ENCODE data around the gene SH2D4B.

Gene SH2D4B

DNA sequence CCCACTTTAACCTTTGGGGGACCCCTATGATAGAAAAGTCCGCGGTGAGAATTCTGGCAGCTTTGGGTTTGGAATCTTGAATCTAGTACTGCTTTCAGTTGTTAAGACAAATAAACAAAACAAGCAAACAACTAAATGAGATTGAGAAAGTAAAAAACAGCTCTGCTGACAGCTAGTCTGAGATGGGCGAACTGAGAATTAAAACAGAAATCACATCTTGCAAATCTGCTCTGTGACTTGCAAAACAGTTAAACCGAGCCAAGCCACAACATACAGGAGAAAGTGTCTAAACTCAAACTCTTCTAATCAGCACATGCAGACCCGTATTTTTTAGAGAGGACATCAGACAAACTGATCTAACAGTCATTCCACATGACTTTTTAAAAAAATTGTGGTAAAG lies 110.4 kb downstream of the SH2D4B start:
- DNase-seq: no peak

DNA sequence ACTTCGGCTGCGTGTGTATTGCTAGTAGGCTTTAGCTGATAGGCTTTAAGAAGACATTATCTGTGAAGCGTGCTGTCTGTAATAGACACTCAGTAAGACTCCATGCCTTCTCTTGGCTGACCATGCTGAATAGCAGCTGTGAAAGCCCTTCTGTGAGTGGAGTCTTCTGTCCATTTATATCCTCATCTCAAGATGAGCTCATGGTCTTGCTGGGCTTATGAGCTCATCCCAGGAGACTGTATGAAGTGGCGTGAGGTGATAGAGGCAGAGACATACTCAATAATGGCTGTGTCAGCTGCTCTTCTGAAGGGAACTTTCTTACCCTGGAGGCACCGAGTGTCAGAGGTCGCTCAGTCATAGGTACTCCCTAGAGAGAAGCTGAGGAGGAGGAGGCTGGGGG lies 111.5 kb downstream of the SH2D4B start:
- no peak for DNase-seq

DNA sequence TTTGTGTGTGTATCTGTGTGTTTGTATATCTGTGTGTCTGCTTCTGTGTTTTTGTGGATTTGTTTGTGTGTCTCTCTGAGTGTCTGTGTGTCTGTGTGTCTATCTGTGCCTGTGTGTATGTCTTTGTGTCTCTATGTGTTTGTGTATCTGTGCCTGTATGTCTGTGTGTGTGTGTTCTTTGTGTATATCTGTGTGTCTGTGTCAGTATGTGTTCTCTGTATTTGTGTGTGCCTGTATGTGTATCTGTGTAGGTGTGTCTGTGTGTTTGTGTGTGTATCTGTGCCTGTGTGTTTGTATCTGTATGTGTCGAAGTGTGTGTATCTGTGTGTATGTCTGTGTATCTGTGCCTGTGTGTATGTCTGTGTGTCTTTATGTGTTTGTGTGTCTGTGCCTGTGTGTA lies 118.2 kb downstream of the SH2D4B start:
- DNase-seq: no peak

DNA sequence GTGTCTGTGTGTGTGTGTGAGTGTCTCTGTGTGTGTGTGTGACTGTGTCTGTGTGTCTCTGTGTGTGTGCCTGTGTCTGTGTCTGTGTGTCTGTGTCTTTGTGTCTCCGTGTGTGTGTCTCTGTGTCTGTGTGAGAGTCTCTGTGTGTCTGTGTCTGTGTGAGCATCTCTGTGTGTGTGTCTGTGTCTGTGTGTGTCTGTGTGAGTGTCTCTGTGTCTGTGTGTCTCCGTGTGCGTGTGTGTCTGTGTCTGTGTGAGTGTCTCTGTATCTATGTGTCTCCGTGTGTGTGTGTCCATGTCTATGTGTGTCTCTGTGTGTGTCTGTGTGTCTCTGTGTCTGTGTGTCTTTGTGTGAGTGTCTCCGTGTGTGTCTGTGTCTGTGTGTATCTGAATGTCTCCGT lies 120.4 kb downstream of the SH2D4B start:
- DNase-seq: no peak

DNA sequence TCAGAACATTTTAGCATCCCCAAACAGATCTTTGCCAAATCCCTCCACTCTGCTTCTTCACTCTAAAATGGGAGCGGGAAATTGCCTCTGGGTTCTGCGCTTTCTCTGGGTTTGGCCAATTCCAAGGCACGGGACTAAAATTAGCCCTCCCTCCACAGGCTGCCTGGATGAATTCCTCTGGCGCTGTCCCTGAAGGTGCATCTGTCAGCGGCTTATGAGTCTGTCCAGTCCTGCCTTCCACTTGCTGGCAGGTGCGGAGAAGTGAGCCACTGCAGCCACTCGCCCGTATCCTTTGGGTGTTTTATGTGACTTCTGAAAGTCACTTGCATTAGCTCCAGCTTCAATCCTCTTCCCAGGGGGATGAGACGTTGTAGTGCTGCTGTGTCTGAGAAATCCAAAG lies 121.6 kb downstream of the SH2D4B start:
- no peak for DNase-seq

DNA sequence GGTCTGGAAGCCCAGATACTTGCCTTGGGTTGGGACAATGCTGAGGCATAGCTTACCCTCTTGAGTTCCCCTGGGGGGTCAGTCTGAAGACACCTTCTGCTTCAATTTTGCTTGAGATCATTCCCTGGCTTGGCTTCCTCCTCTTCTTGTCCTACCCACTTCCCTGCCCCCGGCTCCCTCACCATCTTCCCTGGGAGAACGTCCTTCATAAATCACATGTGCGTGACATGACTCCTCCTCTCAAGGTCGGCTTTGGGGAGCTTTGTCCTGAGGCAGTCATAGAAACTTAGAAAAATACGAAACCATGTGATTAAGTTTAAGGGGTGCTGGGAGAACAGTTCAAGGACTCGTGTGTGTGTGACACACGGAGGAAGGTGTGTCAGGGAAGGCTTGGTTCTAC lies 122.6 kb downstream of the SH2D4B start:
- DNase-seq: no peak

DNA sequence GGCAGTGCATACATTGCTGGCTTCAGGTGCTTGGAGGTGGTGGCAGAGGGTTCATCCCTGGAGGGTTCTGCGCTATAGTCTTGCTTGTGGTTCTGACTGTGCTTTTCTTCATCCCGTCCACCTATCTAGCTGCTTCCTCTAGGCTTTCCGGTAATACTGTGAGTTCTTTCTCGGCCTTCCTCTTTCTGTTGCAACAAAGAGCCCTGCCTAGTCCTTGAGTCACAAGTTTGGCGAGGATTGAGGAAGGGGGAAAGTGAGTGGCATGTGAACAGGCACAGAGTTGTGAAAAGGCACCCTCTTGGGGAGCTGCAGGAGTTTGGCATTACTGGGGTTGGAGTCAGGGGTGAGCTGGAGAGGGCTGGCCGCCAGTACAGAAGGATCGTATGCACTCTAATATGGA lies 123.0 kb downstream of the SH2D4B start:
- DNase-seq: no peak

DNA sequence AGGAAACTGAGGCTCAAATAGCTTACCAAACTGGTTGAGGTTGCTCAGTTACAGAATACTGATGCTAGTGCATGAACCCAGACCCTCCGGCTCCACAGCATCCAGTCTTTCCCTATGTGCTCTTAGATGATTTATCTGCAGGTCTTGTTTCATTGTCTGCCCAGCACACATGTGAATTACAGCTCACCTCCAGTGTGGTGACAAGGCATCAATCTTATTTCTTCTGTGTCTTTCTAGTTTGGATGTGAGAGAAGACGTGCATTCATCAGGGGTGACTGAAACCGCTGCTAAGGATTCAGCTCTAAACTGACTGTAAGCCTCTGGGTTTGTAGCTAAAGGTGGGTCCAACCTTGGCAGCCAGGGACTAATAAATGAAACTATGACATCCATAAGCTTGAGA lies 123.8 kb downstream of the SH2D4B start:
- no peak for DNase-seq

DNA sequence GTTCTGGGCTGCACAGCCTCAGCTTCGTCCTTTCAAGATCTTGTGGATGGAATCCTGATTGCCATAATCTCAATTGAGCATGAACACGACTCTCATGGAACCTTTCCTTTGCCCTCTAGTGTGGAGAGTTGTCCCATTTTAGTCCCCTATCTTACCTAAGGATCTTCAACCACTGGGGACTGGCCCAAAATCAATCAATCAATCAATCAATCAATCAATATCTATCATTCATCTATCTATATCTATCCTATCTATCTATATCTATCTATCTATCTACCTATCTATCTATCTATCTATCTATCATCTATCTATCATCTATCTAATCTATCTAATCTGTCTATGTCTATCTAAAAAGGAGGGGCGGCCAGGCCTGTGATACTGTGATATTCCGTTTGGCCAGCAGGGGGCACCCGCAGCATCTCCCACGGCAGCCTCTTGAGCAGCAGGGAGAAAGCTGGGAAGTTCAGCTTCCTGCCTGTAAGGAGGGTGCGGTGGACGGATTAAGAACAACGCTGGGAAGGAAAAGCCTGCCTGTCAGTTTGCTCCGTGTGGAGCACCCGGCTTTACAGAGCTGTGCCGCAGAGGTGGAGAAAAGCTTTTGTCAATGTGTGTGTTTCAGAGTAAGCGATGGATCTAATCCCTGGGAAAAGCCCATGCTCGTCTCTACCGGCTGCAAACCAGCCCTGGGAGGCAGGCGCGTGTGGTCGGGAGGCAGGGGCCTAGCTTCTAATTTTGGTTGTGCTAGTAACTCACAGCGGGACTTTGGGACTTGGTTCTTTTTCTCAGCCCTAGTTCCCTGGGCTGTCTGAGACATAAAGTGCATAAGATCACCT lies 124.9 kb downstream of the SH2D4B start:
- DNase-seq: peak; percentile 4

DNA sequence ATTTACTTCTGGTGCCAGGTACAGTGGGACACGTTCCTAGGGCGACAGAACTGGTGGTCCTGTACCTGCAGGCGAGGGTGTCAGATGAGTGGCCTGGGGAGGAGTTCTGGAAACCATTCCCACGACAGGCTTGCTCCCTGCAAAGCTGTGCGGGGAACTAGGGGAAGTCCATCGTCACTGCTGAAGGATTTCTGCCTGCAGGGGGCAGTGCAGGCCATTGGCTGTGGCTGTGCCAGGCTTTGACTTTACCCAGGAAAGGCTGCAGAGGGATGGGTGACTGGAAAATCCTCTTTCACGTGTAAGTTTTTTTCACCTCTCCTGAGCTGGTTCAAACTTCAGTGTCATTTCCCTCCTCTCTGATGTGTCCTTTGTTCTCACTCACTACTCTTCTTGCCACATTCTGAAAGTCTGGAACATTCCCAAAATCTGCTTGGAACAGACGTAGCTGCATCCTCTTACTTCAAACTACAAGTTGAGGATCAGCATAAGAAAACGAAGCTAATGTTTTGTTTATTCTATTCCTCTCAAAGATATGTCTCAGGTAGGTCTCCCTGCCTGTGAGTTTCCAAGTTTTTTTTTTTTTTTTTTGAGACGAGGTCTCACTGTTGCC lies 126.5 kb downstream of the SH2D4B start:
- DNase-seq: no peak

DNA sequence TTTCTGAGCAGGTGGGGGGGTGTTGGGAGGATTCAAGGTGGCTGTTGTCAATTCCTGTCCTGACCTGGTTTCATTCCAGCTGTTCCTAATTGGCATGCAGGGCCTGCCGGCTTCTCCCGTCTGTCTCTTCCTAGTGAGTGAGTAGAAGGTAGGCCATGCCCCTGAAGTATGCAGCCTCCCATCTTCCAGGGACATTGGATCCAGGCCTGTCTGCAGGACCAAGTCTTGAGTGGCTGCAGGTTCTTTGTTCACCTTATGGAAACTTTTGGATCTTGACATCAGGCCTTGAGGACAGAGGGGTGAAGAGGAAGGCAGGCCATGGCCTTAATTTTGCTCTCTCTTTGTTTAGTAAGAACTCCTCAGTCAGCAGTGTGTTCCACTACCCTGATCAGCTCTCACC lies 131.8 kb downstream of the SH2D4B start:
- DNase-seq: no peak

DNA sequence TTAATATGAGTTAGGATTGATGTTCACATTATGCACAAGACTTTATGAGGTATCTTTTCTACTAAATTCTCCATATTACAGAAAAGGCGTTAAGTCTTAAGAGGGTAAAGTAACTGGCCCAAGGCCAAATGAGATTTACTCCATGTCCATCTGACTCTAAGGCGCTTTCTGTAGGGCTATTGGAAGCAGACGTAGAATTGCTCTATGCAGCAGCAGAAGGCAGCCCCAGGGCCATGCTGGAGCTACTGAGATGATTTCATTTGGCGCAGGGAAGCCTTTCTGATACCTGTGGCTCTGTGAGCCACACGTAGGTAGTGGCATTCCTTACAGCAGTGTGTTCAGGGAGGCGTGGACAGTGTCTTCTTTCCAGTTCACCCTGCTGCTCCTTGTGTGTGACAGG lies 133.1 kb downstream of the SH2D4B start:
- DNase-seq: no peak

DNA sequence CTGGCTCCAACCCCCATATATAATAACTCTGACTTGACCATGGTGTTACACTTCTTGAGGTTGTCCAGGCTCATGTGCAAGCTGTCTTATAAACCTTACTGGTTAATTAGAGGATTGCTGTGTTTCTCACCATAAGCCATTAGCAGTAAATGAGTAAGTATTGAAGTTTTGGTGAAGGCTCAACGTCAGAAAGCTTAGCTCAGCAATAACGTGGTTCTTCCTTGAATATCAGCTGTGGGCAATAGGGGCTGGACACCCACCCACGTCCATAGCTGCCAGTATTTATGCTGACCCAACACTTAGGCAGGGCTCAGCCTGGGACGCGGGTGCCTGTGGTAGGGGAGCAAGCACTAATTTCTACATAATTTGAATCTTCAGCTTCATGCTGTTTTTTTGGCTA lies 134.1 kb downstream of the SH2D4B start:
- DNase-seq: no peak

DNA sequence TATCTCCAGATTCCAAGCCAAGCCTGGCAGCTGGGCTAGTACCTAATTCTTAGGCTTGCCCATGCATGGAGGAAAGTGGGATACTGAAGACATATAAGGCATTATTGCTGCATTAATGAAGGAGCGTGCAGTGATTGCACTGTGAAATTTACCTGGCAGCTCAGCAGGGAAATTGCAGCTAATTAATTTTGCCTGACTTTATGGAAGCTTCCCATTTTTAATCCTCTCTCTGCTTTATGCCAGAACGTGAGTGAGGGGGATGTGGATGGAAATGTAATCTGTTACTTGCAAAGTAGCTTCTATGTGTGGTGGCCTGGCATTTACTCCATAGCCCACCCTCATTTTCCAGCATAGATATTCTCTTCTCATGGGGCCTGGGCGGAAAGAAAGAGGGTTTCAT lies 134.9 kb downstream of the SH2D4B start:
- no peak for DNase-seq

DNA sequence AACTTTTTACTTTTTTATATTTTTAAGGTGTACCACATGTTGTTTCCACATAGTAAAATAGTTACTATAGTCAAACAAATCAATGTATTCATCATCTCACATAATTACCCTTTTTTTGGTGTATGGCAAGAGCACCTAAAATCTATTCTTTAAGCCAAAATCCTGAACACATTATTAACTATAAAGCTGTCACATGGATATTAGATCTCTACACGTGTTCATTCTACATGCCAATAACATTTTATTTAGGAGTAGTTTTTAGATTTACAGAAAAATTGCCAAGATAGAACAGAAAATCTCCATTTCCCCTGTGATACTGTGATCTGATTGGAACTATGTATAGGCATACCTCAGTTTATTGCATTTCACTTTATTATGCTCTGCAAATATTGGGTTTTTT lies 137.1 kb downstream of the SH2D4B start:
- no peak for DNase-seq

DNA sequence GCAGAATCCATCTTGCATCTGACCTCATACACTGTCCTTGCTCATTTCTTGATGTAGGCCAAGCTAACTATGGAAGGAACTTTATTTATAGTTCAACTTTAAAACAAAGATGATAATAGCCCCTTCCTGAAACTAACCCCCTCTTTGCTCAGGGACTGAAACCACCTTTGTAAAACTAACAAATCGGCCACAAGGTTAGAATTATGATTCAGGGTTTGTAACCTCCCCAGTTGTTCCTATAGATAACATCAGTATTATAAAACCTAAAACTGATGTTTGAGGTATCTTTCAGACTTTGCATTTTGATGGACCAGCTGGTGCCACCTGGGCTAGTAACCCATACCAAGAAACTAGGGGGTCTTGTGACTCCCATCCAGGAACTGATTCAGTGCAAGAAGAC lies 143.4 kb downstream of the SH2D4B start:
- DNase-seq: no peak

DNA sequence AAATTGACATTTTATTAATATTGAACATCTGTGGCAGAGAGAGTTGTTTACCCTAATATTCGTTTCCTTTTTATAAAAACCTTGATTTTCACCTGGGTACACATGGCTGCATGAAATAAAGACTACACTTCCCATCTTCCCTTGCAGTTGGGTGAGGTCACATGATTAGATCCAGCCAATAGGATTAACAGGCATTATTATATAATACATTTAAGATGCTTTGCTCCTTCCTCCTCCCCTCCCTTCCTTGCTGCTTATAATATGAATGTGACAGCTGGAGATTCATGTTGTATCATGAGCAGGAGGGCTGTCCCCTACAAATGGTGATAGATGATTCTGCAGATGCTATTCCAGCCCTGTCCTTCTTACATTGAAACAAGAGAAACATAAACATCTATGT lies 146.6 kb downstream of the SH2D4B start:
- no peak for DNase-seq

DNA sequence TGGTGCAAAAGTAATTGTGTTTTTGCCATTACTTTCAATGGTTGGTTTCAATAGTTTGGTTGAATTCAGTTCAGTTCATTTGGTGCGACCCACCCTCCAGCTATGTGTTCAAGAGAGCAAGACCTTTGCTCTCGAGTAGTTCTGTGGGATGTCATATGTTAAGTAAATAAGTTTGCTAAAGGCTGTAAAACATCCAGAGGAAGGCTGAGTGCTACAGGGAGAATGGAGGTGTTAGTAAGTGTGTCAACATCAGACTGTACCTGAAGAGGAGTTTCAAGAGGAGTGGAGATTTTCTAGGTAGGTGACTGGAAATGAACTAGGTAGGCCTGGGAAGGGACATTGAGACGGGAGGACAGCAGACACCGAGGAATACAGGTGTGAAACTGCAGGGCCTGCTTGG lies 147.7 kb downstream of the SH2D4B start:
- DNase-seq: no peak

DNA sequence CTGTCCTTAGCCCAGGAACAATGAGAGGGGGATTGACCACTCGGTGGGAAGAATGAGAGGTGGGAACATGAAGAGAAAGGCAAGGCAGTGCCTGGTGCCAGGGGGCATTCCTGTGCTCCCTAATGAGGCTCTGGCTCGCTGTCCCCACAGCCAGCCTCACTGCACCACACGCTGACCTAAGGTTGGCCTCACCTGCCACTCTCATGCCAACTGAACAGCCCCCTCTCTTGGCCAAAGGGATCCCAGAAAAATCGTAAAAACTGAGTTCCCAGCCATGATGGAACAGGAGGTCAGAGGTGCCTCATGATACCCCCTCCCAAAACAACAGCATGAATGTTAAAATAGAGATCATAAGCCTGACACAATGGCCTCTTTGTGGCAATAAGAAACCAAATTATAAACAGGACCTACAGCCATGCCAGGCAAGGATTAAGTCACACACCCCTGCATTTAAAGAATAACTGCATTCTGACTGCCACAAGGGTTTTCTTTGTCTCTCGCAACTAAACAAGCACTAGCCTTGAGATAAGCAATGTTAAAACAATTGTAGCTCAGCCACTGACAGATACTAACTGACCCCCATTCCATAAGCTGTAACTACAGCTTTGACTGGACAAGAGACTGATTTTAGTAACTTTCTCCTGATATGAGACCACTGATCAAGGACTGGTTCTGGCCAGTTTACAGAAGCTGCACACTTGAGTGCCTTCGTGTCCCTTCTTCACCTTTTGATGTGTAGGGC lies 149.2 kb downstream of the SH2D4B start:
- no peak for DNase-seq

DNA sequence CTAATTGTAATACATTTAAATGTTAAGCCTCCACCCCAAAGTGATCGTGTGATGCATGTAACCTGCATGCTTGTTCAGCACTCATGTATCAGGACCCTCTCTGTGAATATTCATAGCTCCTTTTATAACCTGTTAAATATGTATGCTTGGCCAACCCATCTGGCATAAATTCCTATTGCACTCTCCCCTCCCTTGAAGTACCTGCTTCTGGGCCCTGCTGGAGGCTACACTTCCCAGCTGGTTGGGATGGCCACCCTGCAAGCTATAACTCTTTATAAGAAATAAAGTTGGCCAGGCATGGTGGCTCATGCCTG lies 149.7 kb downstream of the SH2D4B start:
- DNase-seq: no peak

DNA sequence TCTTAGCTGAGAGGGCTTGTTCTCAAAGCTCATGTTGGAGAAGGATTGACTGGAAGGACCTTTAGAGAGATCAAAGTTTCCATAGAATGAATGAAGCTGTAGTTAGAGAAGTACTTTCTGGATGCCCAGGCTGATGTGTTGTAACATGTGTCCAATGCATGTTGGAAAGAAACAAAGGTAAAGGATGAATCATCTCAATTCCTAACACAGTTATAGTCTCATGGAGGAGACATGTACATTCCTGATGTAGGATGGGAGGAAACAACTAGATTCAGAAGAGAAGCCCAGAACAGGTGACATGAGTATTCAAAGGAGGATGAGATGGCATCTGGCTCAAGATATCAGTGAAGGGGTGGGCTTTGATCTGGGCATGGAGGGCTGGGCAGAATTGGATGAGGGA lies 152.7 kb downstream of the SH2D4B start:
- no peak for DNase-seq

DNA sequence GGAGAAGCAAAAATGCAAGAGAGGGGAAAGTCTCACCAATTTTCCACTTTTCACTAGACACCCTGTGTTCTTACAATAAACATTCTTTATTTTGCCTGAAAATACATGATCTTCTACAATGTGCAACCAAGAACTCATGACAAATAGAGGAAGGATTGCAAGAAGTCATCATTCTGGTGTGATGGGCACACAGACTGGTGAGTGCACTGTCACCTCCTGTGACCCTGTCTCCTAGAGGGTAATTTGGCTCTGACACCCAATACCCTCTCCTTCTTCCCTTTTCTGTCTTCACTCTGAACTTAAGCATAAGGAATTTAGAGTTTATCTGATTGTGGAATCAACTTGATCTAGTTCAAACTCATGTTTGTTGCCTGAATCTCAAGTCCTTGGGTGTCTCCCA lies 153.7 kb downstream of the SH2D4B start:
- DNase-seq: no peak

DNA sequence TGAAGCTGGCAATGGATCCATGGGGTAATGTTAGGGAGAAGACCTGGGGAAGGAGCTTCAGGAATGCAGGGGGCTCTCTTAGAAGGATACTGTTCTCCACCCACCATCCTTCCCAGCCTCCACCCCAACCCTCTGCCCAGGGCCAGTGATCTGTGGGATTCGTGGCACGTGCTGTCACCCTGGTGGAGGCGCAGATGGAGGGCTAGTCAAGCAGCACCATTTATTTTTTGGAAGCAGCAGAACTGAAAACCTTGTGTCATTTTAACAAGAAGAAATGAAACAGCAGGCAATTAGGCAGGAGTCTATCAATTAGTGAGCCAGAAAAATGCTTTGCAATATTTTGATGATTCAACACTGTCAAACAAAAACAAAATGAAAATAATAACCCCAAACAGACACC lies 155.9 kb downstream of the SH2D4B start:
- no peak for DNase-seq

DNA sequence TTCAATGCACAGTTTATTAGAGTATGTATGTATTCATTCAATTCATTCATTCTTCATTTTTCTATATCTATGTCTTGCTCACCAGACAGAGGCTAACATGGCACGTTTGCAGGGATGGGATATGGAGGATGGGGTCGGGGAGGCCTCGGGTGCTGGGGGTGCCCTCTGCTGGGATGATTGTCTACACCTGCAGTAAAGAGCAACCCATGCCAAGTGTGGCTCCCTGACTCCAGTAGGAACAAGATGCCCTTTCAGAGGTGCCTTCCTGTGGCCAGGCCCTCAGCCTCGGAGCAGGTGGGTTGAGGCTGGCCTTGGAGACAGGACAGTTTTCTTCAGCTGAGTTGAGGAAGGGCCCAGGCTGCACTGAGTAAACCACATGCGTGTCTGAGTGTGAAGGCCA lies 157.2 kb downstream of the SH2D4B start:
- no peak for DNase-seq

Data from NCI-H2081 treated with DMSO at 0.1 percent for 48 hours (cell line).